Measurements from ENCODE around the gene RESF1. TPM values are rescaled to one million over a fixed set of nuclear protein-coding genes. Genes with fewer than 3 reads are reported as not detected.

RESF1 gene
- total and polyA plus RNA-seq, 2 donors (not counting 3 experiments of a cell fraction or from before 2014, with no cell fraction given) = 40.3 to 70.0 TPM

DNA sequence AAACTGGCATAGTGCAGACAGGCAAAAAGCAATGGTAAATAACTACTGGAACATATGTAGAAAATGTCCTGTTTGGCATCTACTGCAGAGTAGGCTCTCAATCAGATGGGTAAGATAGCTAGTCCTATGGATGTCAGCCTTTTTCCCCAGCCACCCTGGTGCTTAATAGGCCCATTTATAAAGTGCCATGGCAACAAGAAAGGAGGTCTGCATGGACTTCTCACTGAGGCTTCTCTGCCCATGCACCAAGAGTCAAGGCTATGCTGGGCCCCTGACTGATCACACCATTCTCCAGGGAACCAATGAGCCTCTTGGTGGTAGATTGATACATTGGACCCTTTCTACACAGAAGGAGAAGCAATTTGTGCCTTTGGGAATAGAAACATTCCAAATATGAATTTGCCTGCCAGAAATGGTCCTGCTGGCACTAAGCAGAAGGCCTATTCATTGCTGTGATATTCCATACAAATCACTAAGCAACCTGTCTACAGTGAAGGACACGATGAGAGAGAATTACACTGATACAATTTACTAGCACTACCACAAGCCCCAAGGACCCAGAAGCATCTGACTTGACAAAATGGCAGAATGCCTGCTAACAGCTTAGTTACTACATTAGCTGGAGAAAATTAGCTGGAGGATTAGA, 43.8 kb downstream of the RESF1 start:
- H3K9ac ChIP-seq (replicated peaks; ENCODE audit: extremely low read depth, insufficient read depth, low read length) = no peak overlapping the region
- H3K27ac ChIP-seq (ENCODE audit: insufficient read depth, low read depth, low read length) = no peak overlapping the region
- H3K36me3 ChIP-seq (ENCODE audit: control insufficient read depth in 2 of 2, extremely low read depth in 1 of 2, insufficient read depth in 2 of 2, low read length in 2 of 2) = peaks cover under 1 to 3% of the 10 kb centered on the region in 2 experiments
- H3K27me3 ChIP-seq (ENCODE audit: control insufficient read depth in 2 of 2, insufficient read depth in 2 of 2, low read length in 2 of 2) = no peaks in the 10 kb centered on the region
- ChIA-PET CTCF (interaction anchor here (1.0 to 1.8 kb wide), 2 partner anchors 321 to 350 kb away, joined by 3 to 8 read pairs (median 5); no protein-coding TSS in a partner anchor), POLR2A (no interaction called here)
- no peaks in the 10 kb centered on the region for H3K9me1 ChIP-seq (replicated peaks; ENCODE audit: control insufficient read depth, extremely low read depth, insufficient read depth, low read length)
- intact Hi-C loops (cut with micrococcal nuclease) = no loop called here
- no peak overlapping the region for H3K4me2 ChIP-seq (ENCODE audit: insufficient read depth, low read length)
- H3K9me3 ChIP-seq (replicated peaks; ENCODE audit: control insufficient read depth, insufficient read depth, low read length) = no peaks in the 10 kb centered on the region
- no peaks in the 10 kb centered on the region for H4K20me1 ChIP-seq (replicated peaks; ENCODE audit: control insufficient read depth, extremely low read depth, insufficient read depth, low read length)
- no peak overlapping the region for H2AFZ ChIP-seq (ENCODE audit: low read depth, low read length)
- H3K4me3 ChIP-seq (replicated peaks in 1 of 3; ENCODE audit: insufficient read depth in 1 of 3, low read depth in 1 of 3, low read length in 3 of 3) = no peak overlapping the region
- BruUV-seq (replicated peaks) = no TSS peak
- no peaks in the 10 kb centered on the region for H3K79me2 ChIP-seq (ENCODE audit: control insufficient read depth, insufficient read depth, low read length)
- TF ChIP-seq, protein P1, sequence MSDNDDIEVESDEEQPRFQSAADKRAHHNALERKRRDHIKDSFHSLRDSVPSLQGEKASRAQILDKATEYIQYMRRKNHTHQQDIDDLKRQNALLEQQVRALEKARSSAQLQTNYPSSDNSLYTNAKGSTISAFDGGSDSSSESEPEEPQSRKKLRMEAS (IDR thresholded peaks at IDR 0.05; ENCODE audit: insufficient read depth, insufficient read length) = no peak
- TF ChIP-seq POLR2A (IDR thresholded peaks at IDR 0.05; ENCODE audit: low read depth, low read length) = peak; percentile 7
- no peak for DNase-seq (ENCODE audit: low read depth, low spot score)
- H3K4me1 ChIP-seq (ENCODE audit: control insufficient read depth, extremely low read depth, insufficient read depth, low read length) = no peaks in the 10 kb centered on the region
- dilution Hi-C loops (cut with MboI; ENCODE audit: extremely low pct_ligation_motif_present, low sequenced_read_pairs) = no loop called here
- peak; percentile 55 for FAIRE-seq

DNA sequence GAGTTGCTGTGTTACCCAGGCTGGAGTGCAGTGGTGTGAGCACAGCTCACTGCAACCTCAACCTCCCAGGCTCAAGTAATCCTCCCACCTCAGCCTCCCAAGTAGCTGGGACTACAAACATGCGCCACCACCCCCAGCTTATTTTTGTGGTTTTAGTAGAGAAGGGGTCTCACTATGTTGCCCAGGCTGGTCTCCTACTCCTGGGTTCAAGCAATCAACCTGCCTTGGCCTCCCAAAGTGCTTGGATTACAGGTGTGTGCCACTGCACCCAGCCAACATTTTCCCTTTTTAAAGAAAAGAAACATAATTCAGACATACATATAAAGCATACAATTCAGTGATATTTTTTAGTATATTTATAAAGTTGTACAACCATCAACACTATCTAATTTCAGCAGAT, 44.4 kb downstream of the RESF1 start:
- no peak for FAIRE-seq
- Histone ChIP-seq H3K9me3 (replicated peaks; ENCODE audit: control insufficient read depth, insufficient read depth, low read length) (no peaks in the 10 kb centered on the region), H4K20me1 (replicated peaks; ENCODE audit: control insufficient read depth, extremely low read depth, insufficient read depth, low read length) (no peaks in the 10 kb centered on the region), H3K4me2 (ENCODE audit: insufficient read depth, low read length) (no peak overlapping the region), H3K4me3 (replicated peaks in 1 of 3; ENCODE audit: insufficient read depth in 1 of 3, low read depth in 1 of 3, low read length in 3 of 3) (no peak overlapping the region), H3K27me3 (ENCODE audit: control insufficient read depth in 2 of 2, insufficient read depth in 2 of 2, low read length in 2 of 2) (no peaks in the 10 kb centered on the region), H3K36me3 (ENCODE audit: control insufficient read depth in 2 of 2, extremely low read depth in 1 of 2, insufficient read depth in 2 of 2, low read length in 2 of 2) (peaks cover 0 to 2% of the 10 kb centered on the region in 2 experiments), H3K27ac (ENCODE audit: insufficient read depth, low read depth, low read length) (no peak overlapping the region), H3K79me2 (ENCODE audit: control insufficient read depth, insufficient read depth, low read length) (no peaks in the 10 kb centered on the region), H3K9me1 (replicated peaks; ENCODE audit: control insufficient read depth, extremely low read depth, insufficient read depth, low read length) (no peaks in the 10 kb centered on the region), H3K4me1 (ENCODE audit: control insufficient read depth, extremely low read depth, insufficient read depth, low read length) (no peaks in the 10 kb centered on the region), H2AFZ (ENCODE audit: low read depth, low read length) (no peak overlapping the region), H3K9ac (replicated peaks; ENCODE audit: extremely low read depth, insufficient read depth, low read length) (no peak overlapping the region)
- BruUV-seq (replicated peaks) = TSS peak; percentile 4
- intact Hi-C loops (cut with micrococcal nuclease) = no loop called here
- ChIA-PET CTCF (interaction anchor here (1.0 to 1.8 kb wide), 2 partner anchors 321 to 351 kb away, joined by 5 to 8 read pairs; no protein-coding TSS in a partner anchor), POLR2A (no interaction called here)
- DNase-seq (ENCODE audit: low read depth, low spot score) = no peak
- TF ChIP-seq MYC (IDR thresholded peaks at IDR 0.05; ENCODE audit: low read depth, low read length) (no peak), POLR2AphosphoS5 (IDR thresholded peaks at IDR 0.05; ENCODE audit: insufficient read depth, low read depth, low read length) (no peak), FOS (IDR thresholded peaks at IDR 0.05; ENCODE audit: borderline replicate concordance, insufficient read depth, low read length) (no peak), JUN (IDR thresholded peaks at IDR 0.05; ENCODE audit: borderline replicate concordance, insufficient read depth, insufficient read length, low read depth) (no peak)
- TF ChIP-seq, protein P2, sequence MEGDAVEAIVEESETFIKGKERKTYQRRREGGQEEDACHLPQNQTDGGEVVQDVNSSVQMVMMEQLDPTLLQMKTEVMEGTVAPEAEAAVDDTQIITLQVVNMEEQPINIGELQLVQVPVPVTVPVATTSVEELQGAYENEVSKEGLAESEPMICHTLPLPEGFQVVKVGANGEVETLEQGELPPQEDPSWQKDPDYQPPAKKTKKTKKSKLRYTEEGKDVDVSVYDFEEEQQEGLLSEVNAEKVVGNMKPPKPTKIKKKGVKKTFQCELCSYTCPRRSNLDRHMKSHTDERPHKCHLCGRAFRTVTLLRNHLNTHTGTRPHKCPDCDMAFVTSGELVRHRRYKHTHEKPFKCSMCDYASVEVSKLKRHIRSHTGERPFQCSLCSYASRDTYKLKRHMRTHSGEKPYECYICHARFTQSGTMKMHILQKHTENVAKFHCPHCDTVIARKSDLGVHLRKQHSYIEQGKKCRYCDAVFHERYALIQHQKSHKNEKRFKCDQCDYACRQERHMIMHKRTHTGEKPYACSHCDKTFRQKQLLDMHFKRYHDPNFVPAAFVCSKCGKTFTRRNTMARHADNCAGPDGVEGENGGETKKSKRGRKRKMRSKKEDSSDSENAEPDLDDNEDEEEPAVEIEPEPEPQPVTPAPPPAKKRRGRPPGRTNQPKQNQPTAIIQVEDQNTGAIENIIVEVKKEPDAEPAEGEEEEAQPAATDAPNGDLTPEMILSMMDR (IDR thresholded peaks at IDR 0.05; ENCODE audit: extremely low read depth in 1 of 2, insufficient read depth in 1 of 2, low read depth in 1 of 2, low read length in 2 of 2) = no peak
- dilution Hi-C loops (cut with MboI; ENCODE audit: extremely low pct_ligation_motif_present, low sequenced_read_pairs) = no loop called here
